ENCODE measurements around the gene TMEM167A.

The TMEM167A gene

GRCh38 chr5:83003791-83004190, 73.4 kb downstream of the TMEM167A start:
- no peak for TF ChIP-seq CTCF (IDR thresholded peaks at IDR 0.05; ENCODE audit: low read depth, low read length)

More at GRCh38 chr5:83003791-83004190, 73.4 kb downstream of the TMEM167A start:
- DNase-seq (ENCODE audit: extremely low read depth, low read depth), result no peak
